Measurements from ENCODE around the gene CREB5. TPM values are rescaled to one million over a fixed set of nuclear protein-coding genes. Genes with fewer than 3 reads are reported as not detected.

CREB5 gene
- total and polyA plus RNA-seq, 2 of the 13 experiments (the other 11 are each of a cell fraction or from before 2014, with no cell fraction given) = 0.38 to 0.71 TPM

- Histone ChIP-seq H4K20me1 (ENCODE audit: insufficient read depth, low read length) (no peaks in the 10 kb centered on the region), H2AFZ (ENCODE audit: low read length) (no peak overlapping the region), H3K4me3 (replicated peaks in 1 of 3; ENCODE audit: insufficient read depth in 1 of 3, low read depth in 2 of 3, low read length in 3 of 3) (no peak overlapping the region), H3K4me2 (ENCODE audit: low read depth, low read length) (no peak overlapping the region), H3K79me2 (ENCODE audit: insufficient read depth, low read length) (no peaks in the 10 kb centered on the region), H3K36me3 (replicated peaks in 1 of 2; ENCODE audit: control insufficient read depth in 1 of 2, insufficient read depth in 2 of 2, low read length in 2 of 2) (no peaks in the 10 kb centered on the region), H3K9me3 (ENCODE audit: low read length) (no peaks in the 10 kb centered on the region), H3K9ac (ENCODE audit: insufficient read depth, low read depth, low read length) (no peak overlapping the region), H3K4me1 (ENCODE audit: insufficient read depth, low read length) (peaks cover 15% of the 10 kb centered on the region; the same call in 1 of the 2 replicates), H3K27ac (ENCODE audit: extremely low read length, insufficient read depth, low read length) (no peak overlapping the region), H3K27me3 (ENCODE audit: control insufficient read depth in 1 of 2, insufficient read depth in 2 of 2, low read length in 2 of 2) (peaks cover 2 to 41% of the 10 kb centered on the region in 2 experiments; a peak in 4 of 5 replicates)
- no peak for DNase-seq (ENCODE audit: low spot score)
- no TSS peak for BruUV-seq (replicated peaks)
- ChIA-PET CTCF (ENCODE audit: low intra/inter-chr PET ratio, low total read pairs) (no interaction called here), POLR2A (no interaction called here)
- intact Hi-C loops (cut with micrococcal nuclease; ENCODE audit: unreplicated experiment) (no loop called here), in situ Hi-C loops (cut with HindIII; ENCODE audit: extremely low pct_ligation_motif_present, low pct_unique_long_range_greater_than_20kb) (loop anchor here (5.0 to 10.0 kb wide), 2 partner anchors 236 to 468 kb away; no protein-coding TSS in a partner anchor)
- ATAC-seq = no peak
- TF ChIP-seq ZNF879 (CRISPR knock-in tag; IDR thresholded peaks at IDR 0.05) = no peak
- no peak for TF ChIP-seq MYNN (CRISPR knock-in tag; IDR thresholded peaks at IDR 0.05; ENCODE audit: low read depth)
- no peak for TF ChIP-seq ZNF766 (CRISPR knock-in tag; IDR thresholded peaks at IDR 0.05; ENCODE audit: borderline replicate concordance)
- no peak for TF ChIP-seq SKIL (CRISPR knock-in tag; IDR thresholded peaks at IDR 0.05; ENCODE audit: borderline replicate concordance)
- no peak for TF ChIP-seq GTF3A (CRISPR knock-in tag; conservative IDR thresholded peaks at IDR 0.05)
- no peak for TF ChIP-seq PATZ1 (CRISPR knock-in tag; IDR thresholded peaks at IDR 0.05)
- no peak for TF ChIP-seq HBP1 (CRISPR knock-in tag; IDR thresholded peaks at IDR 0.05; ENCODE audit: low read depth)
- TF ChIP-seq SALL2 (CRISPR knock-in tag; IDR thresholded peaks at IDR 0.05) = no peak
- TF ChIP-seq AFF4 (CRISPR knock-in tag; IDR thresholded peaks at IDR 0.05) = no peak
- TF ChIP-seq RAD21 (CRISPR knock-in tag; IDR thresholded peaks at IDR 0.05) = no peak
- TF ChIP-seq ZFP36 (IDR thresholded peaks at IDR 0.05; ENCODE audit: borderline replicate concordance, low read depth, low read length, partially characterized antibody) = no peak
- TF ChIP-seq ZNF607 (CRISPR knock-in tag; IDR thresholded peaks at IDR 0.05; ENCODE audit: borderline replicate concordance) = no peak
- FAIRE-seq = no peak
These were observed 438.4 kb downstream of the CREB5 start for GRCh38 chr7:28850699-28851098.
